A549 treated with Mapracorat at 1 μM for 4 hours (cell line): ENCODE measurements around the gene PHLDA1. TPM values are rescaled to one million over a fixed set of nuclear protein-coding genes. Genes with fewer than 3 reads are reported as not detected.

Source experiments
- total RNA-seq: library from RNA; stranded (reverse); fragments of 200-300 nt; extraction: Qiagen RNA extraction; gene quantifications from 5 replicates; pipeline ENCODE4 v1.2.3, GENCODE V29; 2022

PHLDA1 gene
- total RNA-seq, result 22.7 to 36.7 TPM (median 34.1 TPM) in 5 replicates

DNA sequence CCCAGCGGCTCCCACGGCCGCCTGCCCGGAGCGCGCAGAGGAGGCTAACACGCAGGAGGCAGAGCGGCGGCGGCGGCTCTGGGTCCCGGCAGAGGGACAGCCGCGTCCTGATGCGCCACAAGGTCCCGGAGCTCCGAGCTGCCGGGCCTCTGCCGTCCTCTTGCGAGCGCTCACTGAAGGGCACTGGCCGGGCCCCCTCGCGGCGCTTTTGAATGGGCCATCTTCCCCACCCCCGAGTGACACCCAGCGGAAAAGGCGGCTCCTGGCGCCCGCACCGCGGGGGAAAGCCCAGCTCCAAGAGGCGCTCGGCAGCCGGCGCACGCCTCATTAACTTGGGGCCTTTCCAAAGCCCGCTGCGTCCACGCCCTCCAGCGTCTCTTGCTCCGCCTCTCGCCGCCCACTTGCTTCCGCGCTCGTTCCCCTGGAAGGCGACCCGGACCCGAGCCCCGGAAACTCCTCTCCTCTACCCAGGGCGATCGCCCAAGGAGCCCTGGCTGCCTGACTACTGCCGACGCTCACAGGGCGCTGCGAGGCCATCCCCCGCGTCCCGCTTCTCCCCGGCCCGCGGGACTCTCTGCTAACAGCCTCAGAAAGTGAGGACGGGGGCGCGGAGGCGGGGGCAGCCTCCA, at the start of gene PHLDA1:
TSS of gene PHLDA1 (minus strand) at position 363 of the 629 bp plus-strand sequence.

Other genes starting within 250 kb of the PHLDA1 start
- gene NAP1L1, start 52.9 kb upstream of the PHLDA1 start, total RNA-seq, result 580 to 656 TPM (median 638 TPM) in 5 replicates